K562 (cell line): ENCODE data around the gene CACNA1A. TPM values are rescaled to one million over a fixed set of nuclear protein-coding genes. Genes with fewer than 3 reads are reported as not detected.
A peak's percentile ranks its signal among the peaks of the same experiment; 100 is the strongest.

Experiments used
- ATAC-seq: fragments of 200-7000 bp; cut with Tn5 transposase; 3 replicates; pipeline ENCODE4 v1.9.1; 2020; ENCODE audit warnings: moderate library complexity
- BruUV-seq: library from RNA; stranded (reverse); fragments of 400-500 nt; replicated peaks from 2 replicates; lab custom pipeline; 2021; lab: Mats Ljungman, UMichigan
- CTCF ChIA-PET: fragments of 300-600 bp; formaldehyde crosslinking; extraction: SDS; loops from one replicate; lab custom pipeline; 2021; ENCODE audit warnings: low intra/inter-chr PET ratio; lab: Yijun Ruan, JAX
- POLR2A ChIA-PET: fragments of 300-600, 350-650 bp; sonication (Branson Sonifier 250); formaldehyde crosslinking; extraction: SDS; loops from one replicate; lab custom pipeline; 2021; ENCODE audit warnings: antibody characterized with exemption, inconsistent platforms; lab: Yijun Ruan, JAX
- DNase-seq, 4 experiments: peaks; one replicate each; pipeline versions ENCODE4 v3.0.0 to v3.0.0-alpha.2; 2011 to 2018; ENCODE audit warnings: low spot score in 3 of 4, mixed read lengths in 3 of 4; ENCODE audit errors: extremely low read depth in 1 of 4
- FAIRE-seq: peaks from 2 replicates; lab custom pipeline; 2011; peaks lifted over from hg19 to GRCh38; lab: Jason Lieb, UNC
- H2AFZ ChIP-seq: 2 replicates; pipeline ENCODE4 v1.6.0; 2011; ENCODE audit warnings: low read depth, low read length, control low read depth, inconsistent platforms
- H3K27ac ChIP-seq: fragments of 200-600 bp; 3 replicates; pipeline ENCODE4 v1.8.0; 2011; ENCODE audit warnings: low read depth, mild to moderate bottlenecking, control low read depth, inconsistent platforms, low read length, moderate library complexity, mixed read lengths; ENCODE audit errors: extremely low read depth
- H3K27me3 ChIP-seq, 2 experiments: fragments of 300-600 bp in 1 of 2; 2 replicates in 1 of 2; 3 replicates in 1 of 2; pipeline versions ENCODE4 v1.6.0 to v1.8.0; 2011; ENCODE audit warnings: inconsistent platforms in 2 of 2, low read length in 2 of 2, mild to moderate bottlenecking in 1 of 2, mixed read lengths in 1 of 2, moderate library complexity in 1 of 2; ENCODE audit not compliant: control insufficient read depth in 2 of 2, insufficient read depth in 2 of 2
- H3K36me3 ChIP-seq: fragments of 300-600 bp; 3 replicates; pipeline ENCODE4 v1.8.0; 2011; ENCODE audit warnings: mild to moderate bottlenecking, low read length, inconsistent platforms; ENCODE audit not compliant: control insufficient read depth, insufficient read depth
- H3K4me1 ChIP-seq, 2 experiments: fragments of 200-600 bp in 1 of 2; replicated peaks in 1 of 2; 2 replicates in 1 of 2; 3 replicates in 1 of 2; pipeline versions ENCODE4 v1.5.1 to v1.8.0; 2011; ENCODE audit warnings: inconsistent platforms in 2 of 2, low read length in 2 of 2, mild to moderate bottlenecking in 1 of 2, mixed read lengths in 1 of 2, moderate library complexity in 1 of 2; ENCODE audit not compliant: control insufficient read depth in 2 of 2, insufficient read depth in 2 of 2
- H3K4me2 ChIP-seq: 2 replicates; pipeline ENCODE4 v1.6.1; 2011; ENCODE audit warnings: low read length, control low read depth, inconsistent platforms, mixed read lengths; ENCODE audit not compliant: insufficient read depth
- H3K4me3 ChIP-seq: fragments of 200-600 bp; sonication (generic), shearing (Covaris generic); 2 replicates; pipeline ENCODE4 v1.5.1; 2016; ENCODE audit warnings: control low read depth, inconsistent platforms
- H3K79me2 ChIP-seq: fragments of 200-600 bp; 3 replicates; pipeline ENCODE4 v1.8.0; 2011; ENCODE audit warnings: low read length, inconsistent platforms; ENCODE audit not compliant: control insufficient read depth, insufficient read depth
- H3K9ac ChIP-seq, 2 experiments: 2 replicates each; pipeline versions ENCODE4 v1.6.0 to v1.6.1; 2011; ENCODE audit warnings: low read depth in 2 of 2, low read length in 2 of 2, control low read depth in 1 of 2, inconsistent platforms in 1 of 2, mild to moderate bottlenecking in 1 of 2, mixed read lengths in 1 of 2; ENCODE audit not compliant: insufficient read depth in 1 of 2
- H3K9me1 ChIP-seq: one replicate; pipeline ENCODE4 v1.6.0; 2011; ENCODE audit warnings: inconsistent platforms, mild to moderate bottlenecking, low read length, moderate library complexity; ENCODE audit not compliant: control insufficient read depth, insufficient read depth
- H3K9me3 ChIP-seq: replicated peaks from 2 replicates; pipeline ENCODE4 v1.5.1; 2011; ENCODE audit warnings: low read depth, low read length, inconsistent platforms; ENCODE audit not compliant: control insufficient read depth, insufficient read depth
- H4K20me1 ChIP-seq: replicated peaks from 2 replicates; pipeline ENCODE4 v1.6.1; 2011; ENCODE audit warnings: low read length, inconsistent platforms, mixed read lengths; ENCODE audit not compliant: control insufficient read depth, insufficient read depth
- CEBPG ChIP-seq, 3 experiments: fragments of 200-800 bp in 1 of 3; sonication (Bioruptor generic) in 1 of 3; sonication (generic) in 1 of 3; formaldehyde crosslinking in 1 of 3; IDR thresholded peaks in 2 of 3; conservative IDR thresholded peaks in 1 of 3; 2 replicates each; pipeline versions ENCODE4 v1.6.1 to v1.8.0; 2016 to 2022; ENCODE audit warnings: missing compliant biosample characterization in 2 of 3, missing genetic modification characterization in 2 of 3, mild to moderate bottlenecking in 1 of 3, missing genetic modification reagents in 1 of 3
- CTCF ChIP-seq, 3 experiments: IDR thresholded peaks in 2 of 3; conservative IDR thresholded peaks in 1 of 3; 2 replicates each; pipeline ENCODE4 v1.5.1; 2011 to 2012; ENCODE audit warnings: low read length in 3 of 3, mild to moderate bottlenecking in 3 of 3, control low read depth in 2 of 3, improper control_type of control experiment in 1 of 3, inconsistent platforms in 1 of 3, low read depth in 1 of 3, mixed read lengths in 1 of 3, moderate library complexity in 1 of 3; ENCODE audit not compliant: insufficient read depth in 2 of 3
- ELF1 ChIP-seq: fragments of 200-800 bp; sonication (Bioruptor generic); IDR thresholded peaks from 2 replicates; pipeline ENCODE4 v1.6.1; 2016; ENCODE audit warnings: missing genetic modification characterization, missing compliant biosample characterization
- FOXP1 ChIP-seq: sonication (generic); formaldehyde crosslinking; IDR thresholded peaks from 2 replicates; pipeline ENCODE4 v1.8.0; 2022; ENCODE audit warnings: mild to moderate bottlenecking, missing genetic modification reagents
- GABPB1 ChIP-seq: sonication (generic); formaldehyde crosslinking; IDR thresholded peaks from 2 replicates; pipeline ENCODE4 v1.8.0; 2022; ENCODE audit warnings: mild to moderate bottlenecking, missing genetic modification reagents
- KLF16 ChIP-seq: IDR thresholded peaks from 2 replicates; pipeline ENCODE4 v1.6.1; 2016; ENCODE audit warnings: antibody characterized with exemption
- MEIS2 ChIP-seq: fragments of 450-650 bp; IDR thresholded peaks from 2 replicates; pipeline ENCODE4 v1.6.1; 2014; ENCODE audit warnings: mild to moderate bottlenecking; ENCODE audit not compliant: partially characterized antibody
- NFIC ChIP-seq: fragments of 450-650 bp; IDR thresholded peaks from 2 replicates; pipeline ENCODE4 v1.6.1; 2017; ENCODE audit warnings: mild to moderate bottlenecking, inconsistent platforms
- NFXL1 ChIP-seq: fragments of 450-650 bp; formaldehyde crosslinking; IDR thresholded peaks from 2 replicates; pipeline ENCODE4 v1.4.0; 2021; ENCODE audit warnings: mild to moderate bottlenecking
- RHOXF2B ChIP-seq: fragments of 250-450 bp; sonication (Bioruptor Pico); conservative IDR thresholded peaks from 2 replicates; pipeline ENCODE4 v1.5.1; 2021
- SUPT5H ChIP-seq: fragments of 450-650 bp; IDR thresholded peaks from 2 replicates; pipeline ENCODE4 v1.6.1; 2016
- TAF9B ChIP-seq: fragments of 450-650 bp; IDR thresholded peaks from 2 replicates; pipeline ENCODE4 v1.6.1; 2018; ENCODE audit warnings: mild to moderate bottlenecking; ENCODE audit not compliant: partially characterized antibody
- TSC22D4 ChIP-seq: fragments of 450-650 bp; IDR thresholded peaks from 2 replicates; pipeline ENCODE4 v1.6.1; 2016; ENCODE audit warnings: missing genetic modification characterization, missing biosample characterization, control low read depth
- USF1 ChIP-seq: sonication (generic); formaldehyde crosslinking; IDR thresholded peaks from 2 replicates; pipeline ENCODE4 v1.9.0; 2022; ENCODE audit warnings: mild to moderate bottlenecking, missing genetic modification reagents
- ZNF263 ChIP-seq: sonication (generic); formaldehyde crosslinking; IDR thresholded peaks from 2 replicates; pipeline ENCODE4 v1.8.0; 2022; ENCODE audit warnings: mild to moderate bottlenecking, missing genetic modification reagents, borderline replicate concordance
- ZNF3 ChIP-seq: fragments of 250-450 bp; sonication (Bioruptor Pico); IDR thresholded peaks from 2 replicates; pipeline ENCODE4 v1.5.0; 2021; ENCODE audit warnings: mild to moderate bottlenecking, moderate library complexity
- ZNF354B ChIP-seq: fragments of 250-450 bp; sonication (Bioruptor Pico); IDR thresholded peaks from 2 replicates; pipeline ENCODE4 v1.4.0; 2020
- ZNF444 ChIP-seq: fragments of 250-450 bp; sonication (Bioruptor Pico); IDR thresholded peaks from 2 replicates; pipeline ENCODE4 v1.4.0; 2020; ENCODE audit warnings: mild to moderate bottlenecking, moderate library complexity
- ZNF551 ChIP-seq: fragments of 250-450 bp; sonication (Bioruptor Pico); IDR thresholded peaks from 2 replicates; pipeline ENCODE4 v1.5.0; 2021; ENCODE audit warnings: mild to moderate bottlenecking, moderate library complexity
- ZSCAN29 ChIP-seq: fragments of 450-650 bp; IDR thresholded peaks from 2 replicates; pipeline ENCODE4 v1.6.1; 2017
- WGBS: fragments of 100-300 bp; shearing (Covaris generic); methylation state at CpG from one replicate; pipeline ENCODE4 v1.1.6; 2016; ENCODE audit warnings: low coverage, mixed read lengths; ENCODE audit not compliant: insufficient coverage; ENCODE audit errors: missing lambda C conversion rate; 5-methylcytosine and 5-hydroxymethylcytosine counted together
- in situ Hi-C: fragments of 300-500 bp; cut with MboI; formaldehyde crosslinking; loops from 4 replicates; pipeline ENCODE4 v1.15.0; 2018; ENCODE audit warnings: inconsistent platforms, mixed read lengths
- intact Hi-C: fragments of 100-400 bp; cut with micrococcal nuclease; formaldehyde crosslinking; loops from 2 replicates; pipeline ENCODE4 v1.14.2; 2022
- polyA plus RNA-seq, 8 experiments: library from polyadenylated mRNA; depleted of rRNA in 4 of 8; stranded (reverse) in 5 of 8; unstranded in 3 of 8; fragments of >200 nt; fragmentation: Nextera tagmentation in 2 of 8; fragmentation: Illumina TruSeq in 1 of 8; extraction: Ambion mirVana in 2 of 8; extraction: Trizol in 1 of 8; gene quantifications; 2 replicates each; pipeline versions ENCODE4 v1.2.1 to v1.2.3, GENCODE V29; 2011 to 2014; ENCODE audit warnings: inconsistent platforms in 1 of 8, missing spikeins in 1 of 8
- total RNA-seq, 7 experiments: library from RNA; depleted of rRNA in 6 of 7; stranded (reverse); fragments of >200 nt in 6 of 7; fragmentation: Illumina TruSeq in 2 of 7; extraction: Trizol in 2 of 7; gene quantifications; 2 replicates each; pipeline versions ENCODE4 v1.2.1 to v1.2.3, GENCODE V29; 2011 to 2021; ENCODE audit warnings: low replicate concordance in 1 of 7
- TF ChIP-seq, protein P1 (sequence below): sonication (generic); formaldehyde crosslinking; IDR thresholded peaks from 2 replicates; pipeline ENCODE4 v1.8.0; 2023; ENCODE audit warnings: mild to moderate bottlenecking, missing genetic modification reagents

The CACNA1A gene
- total and polyA plus RNA-seq, 9 of the 15 experiments (the other 6 are each of a cell fraction or from before 2014, with no cell fraction given), result 0.03 to 0.20 (median 0.09) TPM; not detected in 1

DNA sequence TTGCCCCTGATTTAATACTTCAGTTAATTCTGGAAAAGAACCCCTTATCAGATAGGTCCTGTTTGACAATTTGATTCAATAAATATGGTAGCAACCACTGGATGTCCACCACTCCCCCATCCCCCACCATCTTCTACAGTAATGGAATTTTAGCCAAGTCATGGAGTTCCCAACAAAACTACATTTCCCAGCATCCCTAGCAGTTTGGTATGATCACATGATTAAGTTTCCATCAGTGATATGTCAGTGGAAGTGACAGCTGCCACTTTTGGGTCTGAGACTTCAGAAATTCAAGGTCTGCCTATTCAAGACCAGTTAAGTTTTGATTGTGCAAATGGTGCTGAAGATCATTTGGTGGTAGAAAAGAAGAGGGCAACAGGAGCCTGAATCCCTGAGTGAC is 85.5 kb downstream of the CACNA1A start (continued):
- TF ChIP-seq TSC22D4 (tag) (no peak), FOXP1 (CRISPR knock-in tag) (no peak), USF1 (peak; percentile 74), ZNF444 (CRISPR knock-in tag) (no peak)
- TF ChIP-seq, protein P1, sequence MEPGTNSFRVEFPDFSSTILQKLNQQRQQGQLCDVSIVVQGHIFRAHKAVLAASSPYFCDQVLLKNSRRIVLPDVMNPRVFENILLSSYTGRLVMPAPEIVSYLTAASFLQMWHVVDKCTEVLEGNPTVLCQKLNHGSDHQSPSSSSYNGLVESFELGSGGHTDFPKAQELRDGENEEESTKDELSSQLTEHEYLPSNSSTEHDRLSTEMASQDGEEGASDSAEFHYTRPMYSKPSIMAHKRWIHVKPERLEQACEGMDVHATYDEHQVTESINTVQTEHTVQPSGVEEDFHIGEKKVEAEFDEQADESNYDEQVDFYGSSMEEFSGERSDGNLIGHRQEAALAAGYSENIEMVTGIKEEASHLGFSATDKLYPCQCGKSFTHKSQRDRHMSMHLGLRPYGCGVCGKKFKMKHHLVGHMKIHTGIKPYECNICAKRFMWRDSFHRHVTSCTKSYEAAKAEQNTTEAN (CRISPR knock-in tag), result no peak

DNA sequence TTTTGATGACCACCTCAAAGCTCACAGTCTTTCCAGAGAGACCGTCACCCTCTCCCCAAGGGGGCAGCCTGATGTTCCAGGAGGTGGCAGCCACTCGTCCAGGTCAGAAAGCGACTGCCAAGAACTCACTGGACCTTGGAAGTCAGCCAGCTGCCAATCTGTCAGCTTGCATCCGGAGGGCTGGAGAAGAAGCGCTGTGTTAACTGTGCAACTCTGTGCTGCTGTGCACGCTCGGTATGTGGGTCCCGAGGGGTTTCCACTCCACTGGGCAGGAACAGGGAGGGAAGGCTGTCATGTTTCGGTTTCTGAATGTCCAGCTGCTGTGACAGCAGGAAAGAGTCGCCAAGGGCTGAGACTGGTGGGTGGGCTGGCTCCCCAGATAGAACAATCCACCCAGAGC is 89.2 kb downstream of the CACNA1A start:
- no peaks in the 10 kb centered on the region; a peak in 1 of 5 replicates for H3K4me1 ChIP-seq
- 2% methylated on average over 10 of the region's 10 CpGs for WGBS
- intact Hi-C loops, result no loop called here
- 0 out of 2 replicates have a peak, but pooled peaks cover 1% of the 10 kb centered on the region for H3K9me3 ChIP-seq
- H3K4me2 ChIP-seq, result no peak overlapping the region
- H3K9ac ChIP-seq, result peak overlapping the region in 1 of 2 experiments; percentile 23; a peak in 1 of 4 replicates
- no peaks in the 10 kb centered on the region for H3K36me3 ChIP-seq
- H2AFZ ChIP-seq, result no peak overlapping the region
- H3K79me2 ChIP-seq, result no peaks in the 10 kb centered on the region
- H4K20me1 ChIP-seq, result no peaks in the 10 kb centered on the region
- no peak overlapping the region for H3K4me3 ChIP-seq
- POLR2A ChIA-PET, result no interaction called here
- peaks cover 0 to 18% of the 10 kb centered on the region in 2 experiments; a peak in 2 of 5 replicates for H3K27me3 ChIP-seq
- CTCF ChIA-PET, result no interaction called here
- no TSS peak for BruUV-seq
- DNase-seq (peak in 1 of 4 experiments; percentile 16), FAIRE-seq (peak; percentile 32), ATAC-seq (no peak)
- in situ Hi-C loops, result no loop called here
- no peaks in the 10 kb centered on the region for H3K9me1 ChIP-seq
- H3K27ac ChIP-seq, result no peak overlapping the region
- TF ChIP-seq RHOXF2B, result no peak
- peak; percentile 62 for TF ChIP-seq NFIC
- no peak for TF ChIP-seq ZNF354B (CRISPR knock-in tag)
- no peak for TF ChIP-seq ZNF551 (CRISPR knock-in tag)
- TF ChIP-seq MEIS2, result peak; percentile 23
- no peak for TF ChIP-seq TAF9B
- no peak for TF ChIP-seq KLF16
- no peak for TF ChIP-seq ELF1
- no peak for TF ChIP-seq ZNF3 (CRISPR knock-in tag)
- no peak for TF ChIP-seq GABPB1
- no peak for TF ChIP-seq ZNF263
- TF ChIP-seq ZSCAN29, result no peak
- TF ChIP-seq CTCF (IDR thresholded peaks at IDR 0.05 in 2 of 3, conservative IDR thresholded peaks at IDR 0.05 in 1 of 3; ENCODE audit: insufficient read depth in 2 of 3, low read depth in 1 of 3, low read length in 3 of 3), result no peak
- no peak for TF ChIP-seq SUPT5H
- TF ChIP-seq NFXL1 (CRISPR knock-in tag), result no peak
- no peak for TF ChIP-seq CEBPG (CRISPR knock-in tag; IDR thresholded peaks at IDR 0.05)
- TF ChIP-seq CEBPG (tag; conservative IDR thresholded peaks at IDR 0.05 in 1 of 2, IDR thresholded peaks at IDR 0.05 in 1 of 2), result no peak
